Natural killer cell treated with Interleukin-12 subunit alpha and Interleukin-12 subunit beta and Interleukin-15 and Interleukin-18, amount 100 ng/mL, for 72 hours (primary cell): ENCODE data around the gene DPP10. TPM values are rescaled to one million over a fixed set of nuclear protein-coding genes. Genes with fewer than 3 reads are reported as not detected.

Source experiments
- ATAC-seq, 2 donors: fragments of 150-1000 bp; cut with Tn5 transposase in 1 of 2; sonication (Bioruptor Pico), chemical (Tn5 transposase) in 1 of 2; 2 replicates each; pipeline ENCODE4 v1.10.0; 2021
- DNase-seq: peaks from one replicate; pipeline ENCODE4 v3.0.0; 2022; ENCODE audit warnings: low spot score
- H3K27ac Mint-ChIP-seq, 2 donors: 1 replicate in 1 of 2; 2 replicates in 1 of 2; pipeline ENCODE4 v1.8.0; 2022; ENCODE audit warnings: mixed read lengths in 2 of 2, mild to moderate bottlenecking in 1 of 2, moderate library complexity in 1 of 2
- H3K27me3 Mint-ChIP-seq, 2 donors: 1 replicate in 1 of 2; 2 replicates in 1 of 2; pipeline ENCODE4 v1.8.0; 2022; ENCODE audit warnings: mixed read lengths in 2 of 2
- H3K36me3 Mint-ChIP-seq: one replicate; pipeline ENCODE4 v1.8.0; 2022; ENCODE audit warnings: mixed read lengths
- H3K4me1 Mint-ChIP-seq, 2 donors: 1 replicate in 1 of 2; 2 replicates in 1 of 2; pipeline ENCODE4 v1.8.0; 2022; ENCODE audit warnings: low read depth in 2 of 2, mixed read lengths in 2 of 2, mild to moderate bottlenecking in 1 of 2
- H3K4me3 Mint-ChIP-seq: one replicate; pipeline ENCODE4 v1.8.0; 2022; ENCODE audit warnings: mixed read lengths
- H3K9me3 Mint-ChIP-seq: 2 replicates; pipeline ENCODE4 v1.8.0; 2022; ENCODE audit warnings: mixed read lengths
- total RNA-seq, 2 donors: library from RNA; stranded (reverse); gene quantifications; one replicate each; pipeline ENCODE4 v1.2.3, GENCODE V29; 2022

The DPP10 gene
- total RNA-seq, 2 donors from 2014 or later = not detected

- H3K4me3 Mint-ChIP-seq = no peak overlapping the region
- peaks cover 6% of the 10 kb centered on the region for H3K9me3 Mint-ChIP-seq
- no peaks in the 10 kb centered on the region for H3K4me1 Mint-ChIP-seq
- no peaks in the 10 kb centered on the region for H3K27me3 Mint-ChIP-seq
- DNase-seq (no peak), ATAC-seq (no peak)
- H3K27ac Mint-ChIP-seq = no peak overlapping the region
- H3K36me3 Mint-ChIP-seq = no peaks in the 10 kb centered on the region
Measured at GRCh38 chr2:114527330-114527983, 85.0 kb downstream of the DPP10 start.

GRCh38 chr2:114534116-114535084 lies 92.0 kb downstream of the DPP10 start:
- Mint-ChIP-seq H3K4me3 (no peak overlapping the region), H3K4me1 (no peaks in the 10 kb centered on the region), H3K36me3 (no peaks in the 10 kb centered on the region), H3K27me3 (no peaks in the 10 kb centered on the region), H3K27ac (no peak overlapping the region), H3K9me3 (no peaks in the 10 kb centered on the region)
- DNase-seq = no peak
- ATAC-seq = no peak

- no peak overlapping the region for H3K27ac Mint-ChIP-seq
- DNase-seq (no peak), ATAC-seq (no peak)
- no peaks in the 10 kb centered on the region for H3K9me3 Mint-ChIP-seq
- no peak overlapping the region for H3K4me3 Mint-ChIP-seq
- no peaks in the 10 kb centered on the region for H3K36me3 Mint-ChIP-seq
- no peaks in the 10 kb centered on the region for H3K4me1 Mint-ChIP-seq
- H3K27me3 Mint-ChIP-seq = no peaks in the 10 kb centered on the region
Measured at GRCh38 chr2:114537777-114538176, 95.3 kb downstream of the DPP10 start.

- no peak for DNase-seq
- no peak overlapping the region for H3K4me3 Mint-ChIP-seq
- H3K4me1 Mint-ChIP-seq = no peaks in the 10 kb centered on the region
- peaks cover 0 to 2% of the 10 kb centered on the region in 2 donors for H3K27me3 Mint-ChIP-seq
- ATAC-seq = no peak
- H3K36me3 Mint-ChIP-seq = no peaks in the 10 kb centered on the region
- no peak overlapping the region for H3K27ac Mint-ChIP-seq
- no peaks in the 10 kb centered on the region for H3K9me3 Mint-ChIP-seq
Measured at GRCh38 chr2:114542695-114543094, 100.3 kb downstream of the DPP10 start.

- DNase-seq = no peak
- ATAC-seq = no peak
- Mint-ChIP-seq H3K9me3 (no peaks in the 10 kb centered on the region), H3K4me3 (no peak overlapping the region), H3K36me3 (no peaks in the 10 kb centered on the region), H3K4me1 (no peaks in the 10 kb centered on the region), H3K27ac (no peak overlapping the region), H3K27me3 (peaks cover 0 to 2% of the 10 kb centered on the region in 2 donors)
Measured at GRCh38 chr2:114543236-114543766, 100.9 kb downstream of the DPP10 start.

GRCh38 chr2:114545052-114545451 lies 102.6 kb downstream of the DPP10 start:
- Mint-ChIP-seq H3K27ac (no peak overlapping the region), H3K27me3 (peaks cover 0 to 2% of the 10 kb centered on the region in 2 donors), H3K4me1 (no peaks in the 10 kb centered on the region), H3K9me3 (no peaks in the 10 kb centered on the region), H3K4me3 (no peak overlapping the region), H3K36me3 (no peaks in the 10 kb centered on the region)
- DNase-seq = no peak
- no peak for ATAC-seq

GRCh38 chr2:114546531-114546930 lies 104.1 kb downstream of the DPP10 start:
- DNase-seq (no peak), ATAC-seq (no peak)
- Mint-ChIP-seq H3K27me3 (peaks cover 0 to 2% of the 10 kb centered on the region in 2 donors), H3K9me3 (no peaks in the 10 kb centered on the region), H3K27ac (no peak overlapping the region), H3K36me3 (no peaks in the 10 kb centered on the region), H3K4me1 (no peaks in the 10 kb centered on the region), H3K4me3 (no peak overlapping the region)

- Mint-ChIP-seq H3K4me3 (no peak overlapping the region), H3K4me1 (no peaks in the 10 kb centered on the region)
Measured at GRCh38 chr2:114548151-114548550, 105.7 kb downstream of the DPP10 start.

GRCh38 chr2:114550364-114550763 lies 107.9 kb downstream of the DPP10 start:
- DNase-seq = no peak
- Mint-ChIP-seq H3K4me1 (no peaks in the 10 kb centered on the region), H3K36me3 (no peaks in the 10 kb centered on the region), H3K9me3 (no peaks in the 10 kb centered on the region), H3K27me3 (peaks cover 0 to 2% of the 10 kb centered on the region in 2 donors), H3K27ac (no peak overlapping the region), H3K4me3 (no peak overlapping the region)
- ATAC-seq = no peak

More at GRCh38 chr2:114548151-114548550, 105.7 kb downstream of the DPP10 start:
- no peak for ATAC-seq
- H3K27me3 Mint-ChIP-seq = peaks cover 0 to 2% of the 10 kb centered on the region in 2 donors
- no peak for DNase-seq
- H3K27ac Mint-ChIP-seq = no peak overlapping the region
- no peaks in the 10 kb centered on the region for H3K9me3 Mint-ChIP-seq
- H3K36me3 Mint-ChIP-seq = no peaks in the 10 kb centered on the region

GRCh38 chr2:114550895-114551793 lies 108.7 kb downstream of the DPP10 start:
- no peak overlapping the region for H3K4me3 Mint-ChIP-seq
- ATAC-seq = peak in 1 of 2 donors; percentile 53

GRCh38 chr2:114553027-114553426 lies 110.6 kb downstream of the DPP10 start:
- Mint-ChIP-seq H3K9me3 (peaks cover 5% of the 10 kb centered on the region), H3K36me3 (no peaks in the 10 kb centered on the region), H3K27me3 (no peaks in the 10 kb centered on the region), H3K27ac (no peak overlapping the region), H3K4me1 (no peaks in the 10 kb centered on the region), H3K4me3 (no peak overlapping the region)
- DNase-seq = no peak
- no peak for ATAC-seq

More at GRCh38 chr2:114550895-114551793, 108.7 kb downstream of the DPP10 start:
- Mint-ChIP-seq H3K9me3 (no peaks in the 10 kb centered on the region), H3K27ac (no peak overlapping the region), H3K4me1 (no peaks in the 10 kb centered on the region), H3K36me3 (no peaks in the 10 kb centered on the region), H3K27me3 (peaks cover 0 to 2% of the 10 kb centered on the region in 2 donors)
- DNase-seq = no peak

- Mint-ChIP-seq H3K9me3 (peaks cover 6% of the 10 kb centered on the region), H3K4me3 (no peak overlapping the region), H3K4me1 (no peaks in the 10 kb centered on the region), H3K27ac (no peak overlapping the region), H3K36me3 (no peaks in the 10 kb centered on the region), H3K27me3 (no peaks in the 10 kb centered on the region)
- DNase-seq (no peak), ATAC-seq (no peak)
Measured at GRCh38 chr2:114569166-114569565, 126.7 kb downstream of the DPP10 start.

GRCh38 chr2:114577657-114578056 lies 135.2 kb downstream of the DPP10 start:
- ATAC-seq = no peak
- no peak for DNase-seq
- no peaks in the 10 kb centered on the region for H3K36me3 Mint-ChIP-seq
- H3K27ac Mint-ChIP-seq = no peak overlapping the region
- H3K4me1 Mint-ChIP-seq = no peaks in the 10 kb centered on the region
- peaks cover 7% of the 10 kb centered on the region for H3K9me3 Mint-ChIP-seq
- H3K27me3 Mint-ChIP-seq = no peaks in the 10 kb centered on the region
- no peak overlapping the region for H3K4me3 Mint-ChIP-seq
